Testis (tissue), 3 donors: ENCODE results near the gene ECEL1. TPM values are rescaled to one million over a fixed set of nuclear protein-coding genes. Genes with fewer than 3 reads are reported as not detected.
A peak's percentile ranks its signal among the peaks of the same experiment; 100 is the strongest.

Experiments used
- DNase-seq: peaks from one replicate; pipeline ENCODE4 v3.0.0-alpha.2; 2019
- H3K27ac ChIP-seq, 2 donors: fragments of 200-600 bp; sonication (generic); one replicate each; pipeline ENCODE4 v1.5.1; 2019
- H3K27me3 ChIP-seq: fragments of 200-600 bp; sonication (generic); one replicate; pipeline ENCODE4 v1.5.1; 2019
- H3K36me3 ChIP-seq: fragments of 200-600 bp; sonication (generic); one replicate; pipeline ENCODE4 v1.5.1; 2017; ENCODE audit warnings: low read depth; ENCODE audit errors: missing control alignments
- H3K4me1 ChIP-seq: fragments of 200-600 bp; sonication (generic); one replicate; pipeline ENCODE4 v1.5.1; 2019
- H3K4me3 ChIP-seq, 2 donors: fragments of 200-600 bp; sonication (generic); one replicate each; pipeline ENCODE4 v1.5.1; 2017 to 2019
- H3K9me3 ChIP-seq: fragments of 200-600 bp; sonication (generic); one replicate; pipeline ENCODE4 v1.5.1; 2017
- POLR2A ChIP-seq: fragments of 450-650 bp; IDR thresholded peaks from one replicate; pipeline ENCODE4 v1.6.1; 2017; ENCODE audit warnings: antibody characterized with exemption, mild to moderate bottlenecking, moderate library complexity
- WGBS, 2 donors: methylation state at CpG; one replicate each; pipeline ENCODE4 v1.1.5; 2018; 5-methylcytosine and 5-hydroxymethylcytosine counted together
- intact Hi-C: fragments of 100-400 bp; cut with DNase I; formaldehyde crosslinking; loops from one replicate; pipeline ENCODE4 v1.15.1; 2023; ENCODE audit warnings: low total_unique reads
- polyA plus RNA-seq: library from polyadenylated mRNA; stranded (reverse); fragments of 350-450 nt; fragmentation: Illumina TruSeq; extraction: RNeasy Lipid Tissue Mini Kit (QIAGEN cat#74804); gene quantifications from one replicate; pipeline ENCODE4 v1.2.3, GENCODE V29; 2014; ENCODE audit warnings: low read depth, low replicate concordance; ENCODE audit not compliant: insufficient read depth
- total RNA-seq, 2 donors: library from RNA; depleted of rRNA; stranded (reverse); fragments of >200 nt; gene quantifications; one replicate each; pipeline ENCODE4 v1.2.3, GENCODE V29; 2016
- TF ChIP-seq, protein P1 (sequence below), 3 experiments: fragments of 450-650 bp in 2 of 3; fragments of 200-600 bp in 1 of 3; sonication (generic) in 1 of 3; IDR thresholded peaks; one replicate each; pipeline ENCODE4 v1.5.1; 2016 to 2019; ENCODE audit warnings: antibody characterized with exemption in 3 of 3, mild to moderate bottlenecking in 2 of 3, moderate library complexity in 1 of 3

The ECEL1 gene
- total and polyA plus RNA-seq, 3 donors from 2014 or later, result 2.7 to 8.7 (median 4.3) TPM

DNA sequence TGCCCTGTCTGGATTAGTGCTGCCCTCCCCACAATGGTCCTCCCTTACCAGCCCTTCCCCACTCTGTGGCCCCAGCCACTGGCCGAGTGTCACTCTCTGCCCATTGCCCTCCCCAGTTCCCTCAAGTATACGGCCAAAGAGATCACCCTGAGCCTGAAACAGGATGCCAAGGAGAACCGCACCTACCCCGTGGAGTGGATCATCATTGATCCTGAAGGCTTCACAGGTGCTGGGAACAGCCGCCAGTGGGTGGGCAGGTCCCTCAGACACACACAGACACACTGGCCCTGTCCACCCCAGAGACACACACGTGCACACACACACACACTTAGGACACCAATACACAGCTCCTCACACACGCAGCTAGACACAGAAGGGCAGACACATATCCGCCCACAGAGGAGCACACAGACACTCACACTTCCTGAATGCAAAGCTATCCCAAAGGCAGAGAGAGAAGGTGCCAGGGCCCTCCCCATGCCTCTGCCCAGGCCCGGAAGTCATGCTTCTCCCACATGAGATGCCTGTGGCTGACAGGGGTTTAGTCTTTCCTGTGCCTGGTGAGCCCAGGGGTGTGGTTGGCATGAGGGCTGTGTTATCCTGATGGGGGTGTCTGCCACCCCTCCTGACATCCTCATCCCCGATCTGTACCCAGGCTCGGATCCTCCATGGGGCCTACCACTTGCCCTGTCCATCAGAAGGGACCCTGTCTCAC lies 41.3 kb upstream of the ECEL1 start:
- Histone ChIP-seq H3K27ac (no peak overlapping the region), H3K27me3 (no peaks in the 10 kb centered on the region), H3K4me1 (peaks cover 8% of the 10 kb centered on the region), H3K9me3 (no peaks in the 10 kb centered on the region), H3K4me3 (no peak overlapping the region), H3K36me3 (no peaks in the 10 kb centered on the region)
- intact Hi-C loops, result no loop called here
- TF ChIP-seq POLR2A, result no peak
- TF ChIP-seq, protein P1, sequence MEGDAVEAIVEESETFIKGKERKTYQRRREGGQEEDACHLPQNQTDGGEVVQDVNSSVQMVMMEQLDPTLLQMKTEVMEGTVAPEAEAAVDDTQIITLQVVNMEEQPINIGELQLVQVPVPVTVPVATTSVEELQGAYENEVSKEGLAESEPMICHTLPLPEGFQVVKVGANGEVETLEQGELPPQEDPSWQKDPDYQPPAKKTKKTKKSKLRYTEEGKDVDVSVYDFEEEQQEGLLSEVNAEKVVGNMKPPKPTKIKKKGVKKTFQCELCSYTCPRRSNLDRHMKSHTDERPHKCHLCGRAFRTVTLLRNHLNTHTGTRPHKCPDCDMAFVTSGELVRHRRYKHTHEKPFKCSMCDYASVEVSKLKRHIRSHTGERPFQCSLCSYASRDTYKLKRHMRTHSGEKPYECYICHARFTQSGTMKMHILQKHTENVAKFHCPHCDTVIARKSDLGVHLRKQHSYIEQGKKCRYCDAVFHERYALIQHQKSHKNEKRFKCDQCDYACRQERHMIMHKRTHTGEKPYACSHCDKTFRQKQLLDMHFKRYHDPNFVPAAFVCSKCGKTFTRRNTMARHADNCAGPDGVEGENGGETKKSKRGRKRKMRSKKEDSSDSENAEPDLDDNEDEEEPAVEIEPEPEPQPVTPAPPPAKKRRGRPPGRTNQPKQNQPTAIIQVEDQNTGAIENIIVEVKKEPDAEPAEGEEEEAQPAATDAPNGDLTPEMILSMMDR (IDR thresholded peaks at IDR 0.05), result no peak
- 74 to 88% methylated on average over 8 to 11 of the region's 11 CpGs for WGBS, 2 donors
- no peak for DNase-seq

DNA sequence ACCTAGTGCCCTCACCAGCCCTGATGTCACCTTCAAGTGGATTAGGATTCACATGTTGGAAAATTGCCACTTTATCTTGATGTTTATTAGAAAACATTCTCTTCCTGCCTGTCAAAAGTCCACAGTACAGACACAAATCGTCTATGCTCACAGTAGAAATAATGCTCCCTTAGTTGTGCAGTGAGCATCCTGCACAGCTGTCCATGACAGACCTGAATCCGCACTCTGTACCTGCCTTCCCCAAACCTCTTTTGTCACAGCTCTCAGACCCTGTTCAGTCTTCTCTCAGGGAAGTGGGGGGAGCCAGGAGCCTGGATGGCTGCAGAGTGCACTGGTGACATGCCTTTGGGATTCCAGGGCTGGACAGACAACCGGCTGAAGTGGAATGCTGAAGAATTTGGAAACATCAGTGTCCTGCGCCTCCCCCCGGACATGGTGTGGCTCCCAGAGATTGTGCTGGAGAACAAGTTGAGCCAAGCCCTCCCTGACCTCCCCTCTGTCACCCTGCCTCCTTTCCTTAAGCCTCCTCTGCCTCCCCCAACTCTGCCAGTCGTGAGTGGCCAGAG lies 40.4 kb upstream of the ECEL1 start:
- 76 to 82% methylated on average over 6 of the region's 6 CpGs for WGBS, 2 donors
- Histone ChIP-seq H3K4me1 (peaks cover 8% of the 10 kb centered on the region), H3K27ac (no peak overlapping the region), H3K27me3 (no peaks in the 10 kb centered on the region), H3K36me3 (no peaks in the 10 kb centered on the region), H3K4me3 (no peak overlapping the region), H3K9me3 (no peaks in the 10 kb centered on the region)
- intact Hi-C loops, result no loop called here
- TF ChIP-seq POLR2A, result no peak
- TF ChIP-seq, protein P1 (IDR thresholded peaks at IDR 0.05), result no peak
- no peak for DNase-seq

GRCh38 chr2:232526372-232526941 lies 38.8 kb upstream of the ECEL1 start:
- TF ChIP-seq, protein P1 (IDR thresholded peaks at IDR 0.05), result no peak
- TF ChIP-seq POLR2A, result no peak
- WGBS, 2 donors, result 75 to 76% methylated on average over 5 to 13 of the region's 13 CpGs
- H3K4me1 ChIP-seq, result peaks cover 8% of the 10 kb centered on the region
- no peak overlapping the region for H3K4me3 ChIP-seq
- no peaks in the 10 kb centered on the region for H3K36me3 ChIP-seq
- intact Hi-C loops, result no loop called here
- H3K27me3 ChIP-seq, result no peaks in the 10 kb centered on the region
- no peaks in the 10 kb centered on the region for H3K9me3 ChIP-seq
- no peak for DNase-seq
- no peak overlapping the region for H3K27ac ChIP-seq

GRCh38 chr2:232525791-232526371 lies 38.2 kb upstream of the ECEL1 start, which contains the start of gene CHRND:
Gene CHRND (plus strand): TSS chr2:232526160. CDS start chr2:232526216, 56 bp downstream.
- H3K27ac ChIP-seq, result no peak within 1 kb of the TSS
- no peaks in the 10 kb centered on the region for H3K9me3 ChIP-seq
- H3K4me1 ChIP-seq, result peaks cover 8% of the 10 kb centered on the region
- 37 to 42% methylated on average over 10 to 18 of the region's 18 CpGs for WGBS, 2 donors
- no peaks in the 10 kb centered on the region for H3K27me3 ChIP-seq
- H3K36me3 ChIP-seq, result no peaks in the 10 kb centered on the region
- peak; percentile 45 for DNase-seq
- intact Hi-C loops, result no loop called here
- no peak for TF ChIP-seq POLR2A
- TF ChIP-seq, protein P1 (IDR thresholded peaks at IDR 0.05), result no peak
- no peak within 1 kb of the TSS for H3K4me3 ChIP-seq
